Activated CD4-positive, alpha-beta T cell treated with anti-CD3 and anti-CD28 coated beads for 48 hours (primary cell): ENCODE data around the gene PCSK4.
"Not testable (repeated sequence)": the region's sequence is repeated elsewhere in the genome, so short reads cannot be mapped to it uniquely, and the experiment has no call there.

Source experiments
- DNase-seq: peaks from one replicate; pipeline ENCODE4 v3.0.0-alpha.2; 2020

Gene PCSK4

GRCh38 chr19:1486720-1487575 is 3.2 kb downstream of the PCSK4 start:
- no peak for DNase-seq

GRCh38 chr19:1483979-1484428 is 6.1 kb downstream of the PCSK4 start:
- no peak for DNase-seq

- DNase-seq, result no peak
These were observed 6.8 kb downstream of the PCSK4 start for GRCh38 chr19:1483131-1483978.

- no peak for DNase-seq
These were observed 7.6 kb downstream of the PCSK4 start for GRCh38 chr19:1482361-1483130.

GRCh38 chr19:1481893-1482360 is 8.2 kb downstream of the PCSK4 start:
- no peak for DNase-seq

- DNase-seq, result no peak
These were observed 8.8 kb downstream of the PCSK4 start for GRCh38 chr19:1481224-1481892.

- DNase-seq, result peak; percentile 96
These were observed 11.0 kb downstream of the PCSK4 start, which contains the start of gene C19orf25 for GRCh38 chr19:1478934-1479707. C19orf25 (minus strand) TSS chr19:1479215; CDS start chr19:1478903, 312 bp downstream.

- DNase-seq, result not testable (repeated sequence)
These were observed 13.1 kb downstream of the PCSK4 start for GRCh38 chr19:1477056-1477455.

GRCh38 chr19:1475751-1476437 is 14.3 kb downstream of the PCSK4 start:
- no peak for DNase-seq

GRCh38 chr19:1474765-1475351 is 15.3 kb downstream of the PCSK4 start:
- DNase-seq, result no peak

- DNase-seq, result no peak
These were observed 16.0 kb downstream of the PCSK4 start for GRCh38 chr19:1474011-1474764.

GRCh38 chr19:1473085-1473851 is 16.9 kb downstream of the PCSK4 start:
- no peak for DNase-seq

- no peak for DNase-seq
These were observed 17.7 kb downstream of the PCSK4 start for GRCh38 chr19:1472231-1473084.

GRCh38 chr19:1471515-1472160 is 18.5 kb downstream of the PCSK4 start:
- DNase-seq, result no peak

- DNase-seq, result no peak
These were observed 19.1 kb downstream of the PCSK4 start for GRCh38 chr19:1471010-1471514.

- DNase-seq, result peak; percentile 79
These were observed 19.7 kb downstream of the PCSK4 start for GRCh38 chr19:1470305-1471009.

- no peak for DNase-seq
These were observed 20.2 kb downstream of the PCSK4 start for GRCh38 chr19:1470055-1470304.
